Chondrocyte (in vitro differentiated cells): ENCODE measurements around the gene UBE2H. TPM values are rescaled to one million over a fixed set of nuclear protein-coding genes. Genes with fewer than 3 reads are reported as not detected.

ENCODE experiments used
- DNase-seq: peaks from one replicate; pipeline ENCODE4 v3.0.0; 2021; ENCODE audit warnings: mixed read lengths, low spot score
- H3K27ac Mint-ChIP-seq: one replicate; pipeline ENCODE4 v1.8.0; 2021; ENCODE audit warnings: mild to moderate bottlenecking, moderate library complexity, mixed read lengths; ENCODE audit not compliant: unreplicated experiment
- H3K27me3 Mint-ChIP-seq: 2 replicates; pipeline ENCODE4 v1.8.0; 2021; ENCODE audit warnings: low read depth, mixed read lengths
- H3K36me3 Mint-ChIP-seq: 2 replicates; pipeline ENCODE4 v1.8.0; 2021; ENCODE audit warnings: low read depth, mixed read lengths
- H3K4me1 Mint-ChIP-seq: 2 replicates; pipeline ENCODE4 v1.8.0; 2021; ENCODE audit warnings: low read depth, mild to moderate bottlenecking, mixed read lengths
- H3K4me3 Mint-ChIP-seq: one replicate; pipeline ENCODE4 v1.8.0; 2021; ENCODE audit warnings: mild to moderate bottlenecking, moderate library complexity, mixed read lengths; ENCODE audit not compliant: unreplicated experiment
- H3K9me3 Mint-ChIP-seq: 2 replicates; pipeline ENCODE4 v1.8.0; 2021; ENCODE audit warnings: low read depth, mixed read lengths
- CTCF ChIP-seq: fragments of 200-600 bp; sonication (generic); IDR thresholded peaks from 2 replicates; pipeline ENCODE4 v1.5.0; 2021; ENCODE audit warnings: antibody characterized with exemption, mild to moderate bottlenecking, moderate library complexity
- total RNA-seq: library from RNA; stranded (reverse); gene quantifications from 3 replicates; pipeline ENCODE4 v1.2.1, GENCODE V29; 2021

Gene UBE2H
- total RNA-seq, 1 donor from 2014 or later: 167 TPM

DNA sequence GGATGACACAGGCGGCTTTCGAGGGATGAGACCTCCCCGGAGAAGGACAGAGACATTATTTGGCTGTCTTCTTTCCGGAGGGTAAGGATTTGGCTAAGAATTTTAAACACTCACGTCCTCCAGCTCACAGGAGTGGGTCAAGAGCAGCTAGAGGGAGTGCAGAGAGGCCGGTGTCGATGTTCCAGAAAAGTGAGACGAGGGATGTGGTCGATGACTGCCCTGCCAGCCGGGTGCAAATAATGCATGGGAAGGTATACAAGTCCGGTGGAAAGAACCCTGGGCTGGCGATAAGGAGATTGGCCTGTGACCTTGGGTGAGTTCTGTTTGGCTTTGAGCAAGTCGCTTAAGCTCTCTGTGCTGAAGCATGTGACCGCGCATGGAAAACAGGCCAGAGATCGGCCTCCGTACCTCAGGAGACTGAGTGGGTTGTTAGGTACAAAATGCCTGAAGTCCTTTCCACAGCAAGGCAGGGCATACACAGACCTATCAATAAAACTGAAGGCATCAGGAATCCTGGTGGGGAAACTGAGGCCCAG is 149.1 kb downstream of the UBE2H start:
- Mint-ChIP-seq H3K27ac (no peak overlapping the region), H3K9me3 (no peaks in the 10 kb centered on the region), H3K36me3 (no peaks in the 10 kb centered on the region), H3K27me3 (no peaks in the 10 kb centered on the region), H3K4me3 (no peak overlapping the region), H3K4me1 (no peaks in the 10 kb centered on the region)
- TF ChIP-seq CTCF: no peak
- peak; percentile 63 for DNase-seq

DNA sequence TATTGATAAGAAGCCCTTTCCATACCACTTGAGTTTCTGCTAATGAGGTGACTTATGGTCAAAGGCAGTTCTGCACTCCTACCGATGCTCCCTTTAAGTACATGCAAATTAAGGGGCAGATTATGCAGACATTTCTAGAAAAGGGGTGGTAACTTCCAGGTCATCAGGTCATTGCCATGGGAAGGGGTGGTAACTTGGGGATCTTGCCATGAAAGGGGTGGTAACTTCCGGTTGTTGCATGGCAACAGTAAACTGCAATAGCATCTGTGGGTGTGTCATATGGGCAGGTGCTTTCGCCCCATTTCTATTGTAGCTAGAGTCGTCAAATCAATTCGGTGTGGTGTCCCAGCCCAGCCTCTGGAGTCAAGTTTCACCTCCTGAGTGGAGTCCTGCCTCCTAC is 150.9 kb downstream of the UBE2H start:
- Mint-ChIP-seq H3K36me3 (no peaks in the 10 kb centered on the region), H3K27me3 (no peaks in the 10 kb centered on the region), H3K4me3 (no peak overlapping the region), H3K4me1 (no peaks in the 10 kb centered on the region), H3K27ac (no peak overlapping the region), H3K9me3 (no peaks in the 10 kb centered on the region)
- no peak for TF ChIP-seq CTCF
- peak; percentile 33 for DNase-seq

GRCh38 chr7:129800901-129801300 is 151.9 kb downstream of the UBE2H start:
- no peaks in the 10 kb centered on the region for H3K9me3 Mint-ChIP-seq
- no peaks in the 10 kb centered on the region for H3K27me3 Mint-ChIP-seq
- H3K4me1 Mint-ChIP-seq: no peaks in the 10 kb centered on the region
- no peak overlapping the region for H3K27ac Mint-ChIP-seq
- peak; percentile 77 for DNase-seq
- H3K4me3 Mint-ChIP-seq: no peak overlapping the region
- no peak for TF ChIP-seq CTCF
- no peaks in the 10 kb centered on the region for H3K36me3 Mint-ChIP-seq

DNA sequence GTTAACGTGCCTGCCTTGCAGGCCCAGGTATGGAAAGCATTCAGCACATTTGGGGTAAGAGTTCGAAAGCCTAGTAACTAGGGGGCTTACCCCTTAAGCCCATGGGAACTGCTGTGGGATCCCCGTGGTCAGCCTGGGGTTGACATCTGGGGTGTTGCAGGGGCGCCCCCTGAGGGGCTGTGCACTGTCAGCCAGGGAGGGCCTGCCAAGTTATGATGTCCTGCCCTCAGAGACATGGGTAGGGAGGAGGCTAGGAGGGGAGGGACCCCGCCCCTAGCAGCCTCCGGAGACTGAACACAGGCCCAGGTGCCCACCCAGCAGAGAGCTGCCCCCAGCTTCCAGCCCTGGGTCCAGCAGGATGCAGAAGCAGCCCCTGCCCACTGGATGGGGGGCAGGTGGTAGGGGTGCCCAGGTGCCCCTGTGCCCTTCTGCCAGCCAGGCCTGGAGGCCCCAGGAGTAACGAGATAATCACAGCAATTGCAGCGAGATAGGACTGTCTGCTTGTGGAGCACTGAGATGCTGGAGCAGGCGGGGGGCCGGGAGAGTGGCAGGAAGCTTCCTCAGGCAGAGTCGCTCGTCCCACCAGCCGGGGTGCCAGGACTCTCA is 153.3 kb downstream of the UBE2H start:
- Mint-ChIP-seq H3K27ac (no peak overlapping the region), H3K9me3 (no peaks in the 10 kb centered on the region), H3K27me3 (no peaks in the 10 kb centered on the region), H3K4me3 (no peak overlapping the region), H3K36me3 (no peaks in the 10 kb centered on the region), H3K4me1 (no peaks in the 10 kb centered on the region)
- peak; percentile 62 for DNase-seq
- no peak for TF ChIP-seq CTCF

DNA sequence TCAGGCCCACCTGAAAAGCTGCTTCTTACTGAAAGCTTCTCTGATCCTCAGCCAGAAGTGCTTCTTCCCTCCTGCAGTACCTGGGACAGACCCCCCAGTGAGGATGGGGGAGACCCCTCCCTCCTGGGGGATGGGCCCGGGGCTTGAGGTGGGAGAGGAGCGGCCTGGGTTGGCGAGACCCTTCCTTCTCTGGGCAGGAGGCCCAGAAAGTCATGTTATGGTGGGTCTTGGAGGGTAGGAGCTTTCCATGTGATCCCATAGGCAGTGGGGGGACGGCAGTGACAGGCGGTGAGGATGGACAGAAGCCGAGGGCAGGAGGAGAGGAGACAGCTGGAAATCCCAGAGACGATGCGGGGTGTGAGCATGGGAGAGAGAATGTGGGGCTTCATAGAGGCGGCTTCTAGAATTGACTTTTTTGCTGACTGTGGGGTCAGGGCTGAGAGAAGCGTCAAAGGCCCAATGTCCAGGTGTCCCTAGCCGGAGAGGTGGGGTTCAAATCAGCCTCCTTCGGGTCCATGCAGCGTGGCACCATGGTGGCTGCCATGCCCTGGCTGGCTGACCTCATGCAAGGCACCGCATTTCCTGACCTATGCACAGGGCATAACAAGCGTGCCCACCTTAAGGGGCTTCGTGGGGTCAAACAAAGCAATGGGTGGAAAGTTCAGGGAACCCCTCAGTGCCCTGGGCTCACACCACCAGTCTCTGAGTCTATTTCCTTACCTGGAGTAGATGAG is 154.0 kb downstream of the UBE2H start:
- peak; percentile 72 for DNase-seq
- no peaks in the 10 kb centered on the region for H3K9me3 Mint-ChIP-seq
- no peak overlapping the region for H3K27ac Mint-ChIP-seq
- H3K27me3 Mint-ChIP-seq: no peaks in the 10 kb centered on the region
- no peak overlapping the region for H3K4me3 Mint-ChIP-seq
- H3K4me1 Mint-ChIP-seq: no peaks in the 10 kb centered on the region
- TF ChIP-seq CTCF: no peak
- no peaks in the 10 kb centered on the region for H3K36me3 Mint-ChIP-seq
